Peyer's patch (tissue), 4 donors: ENCODE data around the gene TULP4. TPM values are rescaled to one million over a fixed set of nuclear protein-coding genes. Genes with fewer than 3 reads are reported as not detected.
A peak's percentile ranks its signal among the peaks of the same experiment; 100 is the strongest.

Experiments
- DNase-seq, 3 donors: peaks; one replicate each; pipeline ENCODE4 v3.0.0-alpha.2; 2017 to 2019
- H3K27ac ChIP-seq, 4 donors: fragments of 200-600 bp; sonication (generic); one replicate each; pipeline ENCODE4 v1.5.1; 2016 to 2019
- H3K27me3 ChIP-seq, 2 donors: fragments of 200-600 bp; sonication (generic); one replicate each; pipeline ENCODE4 v1.5.1; 2019
- H3K36me3 ChIP-seq, 3 donors: fragments of 200-600 bp; sonication (generic); one replicate each; pipeline ENCODE4 v1.5.1; 2016 to 2019
- H3K4me1 ChIP-seq, 4 donors: fragments of 200-600 bp; sonication (generic); one replicate each; pipeline ENCODE4 v1.5.1; 2016 to 2019
- H3K4me3 ChIP-seq, 4 donors: fragments of 200-600 bp; sonication (generic); 1 replicate in 3 of 4; 2 replicates in 1 of 4; pipeline ENCODE4 v1.5.1; 2016 to 2019; ENCODE audit warnings: mild to moderate bottlenecking in 1 of 4
- H3K9me3 ChIP-seq, 4 donors: fragments of 200-600 bp; sonication (generic); one replicate each; pipeline ENCODE4 v1.5.1; 2016 to 2019; ENCODE audit warnings: mild to moderate bottlenecking in 1 of 4
- CTCF ChIP-seq, 6 experiments: fragments of 450-650 bp in 4 of 6; fragments of 200-600 bp in 2 of 6; sonication (generic) in 1 of 6; IDR thresholded peaks; one replicate each; pipeline ENCODE4 v1.5.1; 2017 to 2019; ENCODE audit warnings: antibody characterized with exemption in 6 of 6, mild to moderate bottlenecking in 3 of 6, moderate library complexity in 1 of 6
- POLR2A ChIP-seq, 2 donors: fragments of 450-650 bp; IDR thresholded peaks; one replicate each; pipeline ENCODE4 v1.5.1; 2017; ENCODE audit warnings: antibody characterized with exemption in 2 of 2, mild to moderate bottlenecking in 2 of 2, moderate library complexity in 2 of 2
- total RNA-seq, 4 donors: library from RNA; depleted of rRNA; stranded (reverse); fragments of >200 nt; gene quantifications; one replicate each; pipeline ENCODE4 v1.1.0, GENCODE V29; 2016

Gene TULP4
- total RNA-seq, 4 donors from 2014 or later = 197 to 268 (median 206) TPM

GRCh38 chr6:158516098-158516497 lies 203.8 kb downstream of the TULP4 start:
- peak overlapping the region in 2 of 4 donors; percentile 33 to 34 for H3K4me3 ChIP-seq
- H3K36me3 ChIP-seq = no peaks in the 10 kb centered on the region
- H3K9me3 ChIP-seq = no peaks in the 10 kb centered on the region
- no peak overlapping the region for H3K27ac ChIP-seq
- peaks cover 0 to 17% (median 4%) of the 10 kb centered on the region in 4 donors for H3K4me1 ChIP-seq
- no peaks in the 10 kb centered on the region for H3K27me3 ChIP-seq
- TF ChIP-seq CTCF (IDR thresholded peaks at IDR 0.05) (no peak), POLR2A (IDR thresholded peaks at IDR 0.05) (no peak)
- DNase-seq = no peak

DNA sequence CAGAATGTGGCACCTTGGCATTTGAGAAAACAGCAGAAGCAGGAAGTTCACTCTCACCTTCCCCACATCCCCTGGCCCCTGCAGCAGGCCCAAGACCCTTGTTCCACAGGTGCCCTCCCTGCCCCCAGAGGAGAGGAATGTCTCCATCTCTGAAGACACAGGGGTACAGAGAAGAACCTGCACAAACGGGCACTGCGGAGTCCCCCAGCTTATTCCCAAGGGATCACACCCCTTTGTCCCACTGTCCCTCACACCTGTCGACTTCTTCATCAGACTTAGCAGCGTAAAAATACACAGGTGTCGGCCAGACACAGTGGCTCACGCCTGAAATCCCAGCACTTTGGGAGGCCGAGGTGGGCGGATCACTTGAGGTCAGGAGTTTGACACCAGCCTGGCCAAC lies 204.8 kb downstream of the TULP4 start:
- Histone ChIP-seq H3K36me3 (no peaks in the 10 kb centered on the region), H3K4me1 (peaks cover 0 to 17% (median 4%) of the 10 kb centered on the region in 4 donors), H3K27me3 (no peaks in the 10 kb centered on the region), H3K9me3 (no peaks in the 10 kb centered on the region), H3K4me3 (no peak overlapping the region), H3K27ac (no peak overlapping the region)
- TF ChIP-seq POLR2A (IDR thresholded peaks at IDR 0.05) = no peak
- no peak for TF ChIP-seq CTCF (IDR thresholded peaks at IDR 0.05)
- DNase-seq = no peak

DNA sequence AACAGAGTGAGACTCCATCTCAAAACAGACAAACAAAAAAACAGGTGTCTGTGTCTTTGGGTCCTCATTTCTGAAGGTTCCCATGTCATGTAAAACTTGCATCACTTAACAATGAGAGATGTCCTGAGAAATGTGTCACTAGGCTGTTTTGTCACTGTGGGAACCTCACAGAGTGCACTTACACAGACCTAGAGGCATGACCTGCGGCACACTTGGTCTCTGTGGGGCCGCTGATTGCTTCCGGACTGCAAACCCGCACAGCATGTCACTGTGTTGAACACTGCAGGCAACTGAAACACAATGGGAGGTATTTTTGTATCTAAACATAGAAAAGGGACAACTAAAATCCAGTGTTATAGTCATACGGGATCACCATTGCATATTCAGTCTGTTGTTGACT lies 205.3 kb downstream of the TULP4 start:
- Histone ChIP-seq H3K9me3 (no peaks in the 10 kb centered on the region), H3K36me3 (no peaks in the 10 kb centered on the region), H3K27ac (no peak overlapping the region), H3K4me3 (no peak overlapping the region), H3K4me1 (peaks cover 0 to 17% (median 4%) of the 10 kb centered on the region in 4 donors), H3K27me3 (no peaks in the 10 kb centered on the region)
- TF ChIP-seq POLR2A (IDR thresholded peaks at IDR 0.05) (no peak), CTCF (IDR thresholded peaks at IDR 0.05) (no peak)
- DNase-seq = no peak

DNA sequence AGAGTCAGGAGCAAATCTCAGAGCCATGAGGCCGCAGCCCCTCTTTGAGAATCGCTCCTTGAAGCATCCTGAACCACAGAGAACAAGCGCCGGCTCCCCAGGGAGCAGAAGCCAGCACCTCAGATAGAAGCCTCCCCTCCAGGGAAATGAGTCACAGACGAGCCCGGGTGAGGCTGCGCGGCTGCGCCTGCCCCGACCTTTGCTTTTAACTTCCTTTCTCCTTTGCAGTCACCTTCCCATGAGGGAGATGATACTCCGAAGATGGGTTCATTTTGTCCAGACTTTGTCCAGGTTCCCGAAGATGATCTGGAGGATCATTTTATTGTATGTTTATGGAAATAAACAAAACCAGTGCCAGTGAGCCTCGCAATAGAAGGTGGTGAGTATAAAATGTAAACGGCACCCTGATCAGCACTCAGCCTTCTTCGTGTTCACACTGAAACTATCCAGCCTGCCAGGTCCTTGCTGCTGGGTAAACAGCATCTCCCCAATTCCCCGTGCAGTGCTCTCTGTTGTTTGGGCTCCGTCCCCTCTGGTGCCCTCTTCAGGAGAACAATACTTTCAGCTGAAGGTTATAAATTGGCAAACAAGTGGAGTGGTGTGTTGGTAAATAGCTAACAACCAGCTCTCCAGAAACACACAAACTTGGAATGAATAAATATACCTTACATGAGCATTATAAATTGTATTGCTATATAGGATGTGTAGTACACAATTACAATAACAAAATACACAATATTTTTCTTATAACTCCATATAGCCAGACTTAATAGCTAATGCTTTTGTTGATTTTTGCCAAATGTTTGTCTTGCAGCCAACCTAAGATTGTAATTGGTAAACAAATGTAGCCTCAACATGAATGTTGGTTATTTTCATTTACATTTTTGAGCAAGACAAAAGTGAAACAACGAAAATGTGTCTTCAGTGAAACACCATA lies 206.2 kb downstream of the TULP4 start:
- TF ChIP-seq POLR2A (IDR thresholded peaks at IDR 0.05) (no peak), CTCF (IDR thresholded peaks at IDR 0.05) (peak in 4 of 6 experiments; percentile 35 to 48 (median 41))
- Histone ChIP-seq H3K36me3 (no peaks in the 10 kb centered on the region), H3K27me3 (no peaks in the 10 kb centered on the region), H3K9me3 (no peaks in the 10 kb centered on the region), H3K4me1 (peaks cover 0 to 17% (median 4%) of the 10 kb centered on the region in 4 donors), H3K4me3 (peak overlapping the region in 2 of 4 donors; percentile 34 to 37), H3K27ac (peak overlapping the region in 1 of 4 donors; percentile 52)
- peak; percentile 44 to 84 (median 73) for DNase-seq

- H3K27me3 ChIP-seq = no peaks in the 10 kb centered on the region
- DNase-seq = no peak
- no peak overlapping the region for H3K4me3 ChIP-seq
- H3K9me3 ChIP-seq = no peaks in the 10 kb centered on the region
- no peaks in the 10 kb centered on the region for H3K36me3 ChIP-seq
- H3K4me1 ChIP-seq = peaks cover 0 to 17% (median 4%) of the 10 kb centered on the region in 4 donors
- H3K27ac ChIP-seq = no peak overlapping the region
- no peak for TF ChIP-seq CTCF (IDR thresholded peaks at IDR 0.05)
- TF ChIP-seq POLR2A (IDR thresholded peaks at IDR 0.05) = no peak
These were observed 207.0 kb downstream of the TULP4 start for GRCh38 chr6:158519300-158519699.
